ENCODE data around the gene MYO16.

Gene MYO16

GRCh38 chr13:109228211-109228610, 598.8 kb downstream of the MYO16 start:
- no peak for TF ChIP-seq CTCF (IDR thresholded peaks at IDR 0.05; ENCODE audit: borderline replicate concordance, control extremely low read depth, extremely low read depth, insufficient read depth, missing control alignments)
- in situ Hi-C loops (cut with MboI; ENCODE audit: low sequenced_read_pairs, unreplicated experiment): no loop called here
- DNase-seq (ENCODE audit: low spot score): no peak

GRCh38 chr13:109231888-109232287, 602.5 kb downstream of the MYO16 start:
- no peak for TF ChIP-seq CTCF (IDR thresholded peaks at IDR 0.05; ENCODE audit: borderline replicate concordance, control extremely low read depth, extremely low read depth, insufficient read depth, missing control alignments)
- in situ Hi-C loops (cut with MboI; ENCODE audit: low sequenced_read_pairs, unreplicated experiment): no loop called here
- no peak for DNase-seq (ENCODE audit: low spot score)

GRCh38 chr13:109233293-109233692, 603.9 kb downstream of the MYO16 start:
- in situ Hi-C loops (cut with MboI; ENCODE audit: low sequenced_read_pairs, unreplicated experiment): no loop called here
- TF ChIP-seq CTCF (IDR thresholded peaks at IDR 0.05; ENCODE audit: borderline replicate concordance, control extremely low read depth, extremely low read depth, insufficient read depth, missing control alignments): no peak
- DNase-seq (ENCODE audit: low spot score): no peak

- in situ Hi-C loops (cut with MboI; ENCODE audit: low sequenced_read_pairs, unreplicated experiment): no loop called here
- TF ChIP-seq CTCF (IDR thresholded peaks at IDR 0.05; ENCODE audit: borderline replicate concordance, control extremely low read depth, extremely low read depth, insufficient read depth, missing control alignments): no peak
- DNase-seq (ENCODE audit: low spot score): no peak
Observed at GRCh38 chr13:109235901-109236300, 606.5 kb downstream of the MYO16 start.

- TF ChIP-seq CTCF (IDR thresholded peaks at IDR 0.05; ENCODE audit: borderline replicate concordance, control extremely low read depth, extremely low read depth, insufficient read depth, missing control alignments): no peak
- in situ Hi-C loops (cut with MboI; ENCODE audit: low sequenced_read_pairs, unreplicated experiment): no loop called here
- no peak for DNase-seq (ENCODE audit: low spot score)
Observed at GRCh38 chr13:109241160-109241559, 611.7 kb downstream of the MYO16 start.

GRCh38 chr13:109243311-109243951, 614.0 kb downstream of the MYO16 start:
- no peak for DNase-seq (ENCODE audit: low spot score)
- in situ Hi-C loops (cut with MboI; ENCODE audit: low sequenced_read_pairs, unreplicated experiment): no loop called here
- TF ChIP-seq CTCF (IDR thresholded peaks at IDR 0.05; ENCODE audit: borderline replicate concordance, control extremely low read depth, extremely low read depth, insufficient read depth, missing control alignments): no peak

All from GM13976 (cell line).